WTC11 (cell line): Measurements from ENCODE around the gene FA2H. TPM values are rescaled to one million over a fixed set of nuclear protein-coding genes. Genes with fewer than 3 reads are reported as not detected.

Source experiments
- ATAC-seq: fragments of 200-7000 bp; cut with Tn5 transposase; 2 replicates; pipeline ENCODE4 v1.10.0; 2021; ENCODE audit warnings: mild to moderate bottlenecking, moderate library complexity
- CTCF ChIA-PET: fragments of 300-600 bp; sonication (Branson Sonifier 250); formaldehyde crosslinking; loops from one replicate; lab custom pipeline; 2021; ENCODE audit warnings: antibody characterized with exemption; lab: Charles Lee
- POLR2A ChIA-PET: fragments of 350-600 bp; sonication (Branson Sonifier 250); formaldehyde crosslinking; loops from one replicate; lab custom pipeline; 2021; ENCODE audit warnings: antibody characterized with exemption; lab: Charles Lee
- DNase-seq: peaks from one replicate; pipeline ENCODE4 v3.0.0; 2021; ENCODE audit warnings: low spot score
- H3K27ac Mint-ChIP-seq: 2 replicates; pipeline ENCODE4 v1.8.0; 2021; ENCODE audit warnings: mixed read lengths
- H3K27me3 Mint-ChIP-seq: 2 replicates; pipeline ENCODE4 v1.8.0; 2021; ENCODE audit warnings: low read depth, mild to moderate bottlenecking, moderate library complexity, mixed read lengths
- H3K36me3 Mint-ChIP-seq: 2 replicates; pipeline ENCODE4 v1.8.0; 2021; ENCODE audit warnings: mixed read lengths
- H3K4me1 Mint-ChIP-seq: 2 replicates; pipeline ENCODE4 v1.8.0; 2022; ENCODE audit warnings: mixed read lengths
- H3K4me3 Mint-ChIP-seq: 2 replicates; pipeline ENCODE4 v1.8.0; 2021; ENCODE audit warnings: mild to moderate bottlenecking, moderate library complexity, mixed read lengths
- H3K9me3 Mint-ChIP-seq: 2 replicates; pipeline ENCODE4 v1.8.0; 2021; ENCODE audit warnings: mixed read lengths
- AFF4 ChIP-seq: sonication (generic); formaldehyde crosslinking; IDR thresholded peaks from 2 replicates; pipeline ENCODE4 v1.8.1; 2023; ENCODE audit warnings: mild to moderate bottlenecking, missing genetic modification reagents, borderline replicate concordance
- ATF2 ChIP-seq: sonication (generic); formaldehyde crosslinking; IDR thresholded peaks from 2 replicates; pipeline ENCODE4 v1.8.1; 2022; ENCODE audit warnings: low read depth, missing genetic modification reagents, borderline replicate concordance
- E2F1 ChIP-seq: sonication (generic); formaldehyde crosslinking; IDR thresholded peaks from 2 replicates; pipeline ENCODE4 v1.8.0; 2022; ENCODE audit warnings: mild to moderate bottlenecking, missing genetic modification reagents
- E2F4 ChIP-seq: sonication (generic); formaldehyde crosslinking; IDR thresholded peaks from 2 replicates; pipeline ENCODE4 v1.8.1; 2022; ENCODE audit warnings: low read depth, mild to moderate bottlenecking, moderate library complexity, missing genetic modification reagents, borderline replicate concordance
- EMX1 ChIP-seq: fragments of 250-450 bp; sonication (Bioruptor Pico); IDR thresholded peaks from 2 replicates; pipeline ENCODE4 v1.8.0; 2021; ENCODE audit warnings: mild to moderate bottlenecking
- GABPB1 ChIP-seq: sonication (generic); formaldehyde crosslinking; IDR thresholded peaks from 2 replicates; pipeline ENCODE4 v1.8.1; 2023; ENCODE audit warnings: mild to moderate bottlenecking, missing genetic modification reagents
- GRHL2 ChIP-seq: fragments of 250-450 bp; sonication (Bioruptor Pico); IDR thresholded peaks from 2 replicates; pipeline ENCODE4 v1.8.0; 2022; ENCODE audit warnings: mild to moderate bottlenecking, moderate library complexity; ENCODE audit not compliant: insufficient replicate concordance, severe bottlenecking
- GTF2I ChIP-seq: fragments of 250-450 bp; sonication (Bioruptor Pico); conservative IDR thresholded peaks from 2 replicates; pipeline ENCODE4 v1.4.0; 2021; ENCODE audit warnings: mild to moderate bottlenecking
- IRF1 ChIP-seq: sonication (generic); formaldehyde crosslinking; IDR thresholded peaks from 2 replicates; pipeline ENCODE4 v1.8.0; 2023; ENCODE audit warnings: missing genetic modification reagents
- JAZF1 ChIP-seq: fragments of 250-450 bp; sonication (Bioruptor Pico); IDR thresholded peaks from 2 replicates; pipeline ENCODE4 v1.9.0; 2021; ENCODE audit warnings: moderate library complexity, mild to moderate bottlenecking, inconsistent platforms
- KAT7 ChIP-seq: sonication (generic); formaldehyde crosslinking; IDR thresholded peaks from 2 replicates; pipeline ENCODE4 v1.8.1; 2023; ENCODE audit warnings: missing genetic modification reagents, mild to moderate bottlenecking, borderline replicate concordance
- MAX ChIP-seq: sonication (generic); formaldehyde crosslinking; IDR thresholded peaks from 2 replicates; pipeline ENCODE4 v1.8.0; 2022; ENCODE audit warnings: mild to moderate bottlenecking, missing genetic modification reagents
- NFE2L1 ChIP-seq: sonication (generic); formaldehyde crosslinking; IDR thresholded peaks from 2 replicates; pipeline ENCODE4 v1.8.1; 2023; ENCODE audit warnings: missing genetic modification reagents
- NR1H2 ChIP-seq: sonication (generic); formaldehyde crosslinking; IDR thresholded peaks from 2 replicates; pipeline ENCODE4 v1.9.0; 2021; ENCODE audit warnings: mild to moderate bottlenecking, moderate library complexity, missing genetic modification reagents
- PRRX2 ChIP-seq: fragments of 250-450 bp; sonication (Bioruptor Pico); IDR thresholded peaks from 2 replicates; pipeline ENCODE4 v1.8.0; 2021; ENCODE audit warnings: mild to moderate bottlenecking
- RORB ChIP-seq: fragments of 250-450 bp; sonication (Bioruptor Pico); IDR thresholded peaks from 2 replicates; pipeline ENCODE4 v1.9.0; 2021; ENCODE audit warnings: mild to moderate bottlenecking
- USF1 ChIP-seq: sonication (generic); formaldehyde crosslinking; IDR thresholded peaks from 2 replicates; pipeline ENCODE4 v1.8.0; 2022; ENCODE audit warnings: mild to moderate bottlenecking, missing genetic modification reagents
- USF2 ChIP-seq: sonication (generic); formaldehyde crosslinking; IDR thresholded peaks from 2 replicates; pipeline ENCODE4 v1.8.1; 2023; ENCODE audit warnings: mild to moderate bottlenecking, missing genetic modification reagents, moderate library complexity
- ZNF121 ChIP-seq: sonication (generic); formaldehyde crosslinking; IDR thresholded peaks from 2 replicates; pipeline ENCODE4 v1.8.0; 2023; ENCODE audit warnings: missing genetic modification reagents
- ZNF317 ChIP-seq: sonication (generic); formaldehyde crosslinking; IDR thresholded peaks from 2 replicates; pipeline ENCODE4 v1.8.1; 2023; ENCODE audit warnings: low read depth, mild to moderate bottlenecking, moderate library complexity, missing genetic modification reagents, borderline replicate concordance
- ZNF671 ChIP-seq: fragments of 250-450 bp; sonication (Bioruptor Pico); IDR thresholded peaks from 2 replicates; pipeline ENCODE4 v1.8.0; 2021; ENCODE audit warnings: mild to moderate bottlenecking
- total RNA-seq: library from RNA; stranded (reverse); gene quantifications from 3 replicates; pipeline ENCODE4 v1.2.3, GENCODE V29; 2021

Gene FA2H
- total RNA-seq, 1 experiment from 2014 or later, result 10.9 TPM

- POLR2A ChIA-PET, result no interaction called here
- TF ChIP-seq USF2 (CRISPR knock-in tag), result no peak
- no peak for TF ChIP-seq EMX1 (CRISPR knock-in tag)
- no peak for TF ChIP-seq NFE2L1 (CRISPR knock-in tag)
- no peak overlapping the region for H3K4me3 Mint-ChIP-seq
Measured at GRCh38 chr16:74680681-74681080, 93.9 kb downstream of the FA2H start.

GRCh38 chr16:74679983-74680382 is 94.6 kb downstream of the FA2H start:
- Mint-ChIP-seq H3K4me3 (no peak overlapping the region), H3K36me3 (no peaks in the 10 kb centered on the region), H3K9me3 (no peaks in the 10 kb centered on the region), H3K27ac (no peak overlapping the region), H3K4me1 (peaks cover 9% of the 10 kb centered on the region), H3K27me3 (no peaks in the 10 kb centered on the region)
- no peak for DNase-seq
- TF ChIP-seq USF1, result no peak
- no peak for TF ChIP-seq PRRX2 (CRISPR knock-in tag)
- TF ChIP-seq GTF2I (CRISPR knock-in tag), result no peak
- no peak for TF ChIP-seq ZNF317
- no peak for TF ChIP-seq JAZF1 (CRISPR knock-in tag)
- no peak for TF ChIP-seq ZNF121
- no peak for TF ChIP-seq RORB (CRISPR knock-in tag)
- TF ChIP-seq E2F4 (CRISPR knock-in tag), result no peak
- TF ChIP-seq ZNF671, result no peak
- TF ChIP-seq E2F1 (CRISPR knock-in tag), result no peak
- no peak for TF ChIP-seq NR1H2 (CRISPR knock-in tag)
- TF ChIP-seq KAT7, result no peak
- no peak for TF ChIP-seq IRF1 (CRISPR knock-in tag)
- no peak for TF ChIP-seq ATF2 (CRISPR knock-in tag)
- TF ChIP-seq AFF4, result no peak
- no peak for TF ChIP-seq GRHL2 (CRISPR knock-in tag)
- TF ChIP-seq MAX, result no peak
- no peak for TF ChIP-seq GABPB1 (CRISPR knock-in tag)
- ATAC-seq, result no peak
- ChIA-PET CTCF (interaction anchor here (4.7 kb wide), 1 partner anchor 12 kb away, joined by 35 read pairs; the partner anchor contains the start of gene RFWD3), POLR2A (interaction anchor here (0.9 kb wide), 1 partner anchor 13 kb away, joined by 7 read pairs; the partner anchor contains the start of gene RFWD3)

More at GRCh38 chr16:74680681-74681080, 93.9 kb downstream of the FA2H start:
- ATAC-seq (no peak), DNase-seq (no peak)
- Mint-ChIP-seq H3K4me1 (peaks cover 9% of the 10 kb centered on the region), H3K36me3 (no peaks in the 10 kb centered on the region), H3K9me3 (no peaks in the 10 kb centered on the region), H3K27me3 (no peaks in the 10 kb centered on the region), H3K27ac (no peak overlapping the region; the same call in 1 of the 2 replicates)
- CTCF ChIA-PET, result interaction anchor here (4.7 kb wide), 1 partner anchor 13 kb away, joined by 35 read pairs; the partner anchor contains the start of gene RFWD3
